Osteocyte (in vitro differentiated cells): ENCODE data around the gene FYB1. TPM values are rescaled to one million over a fixed set of nuclear protein-coding genes. Genes with fewer than 3 reads are reported as not detected.

Source experiments
- DNase-seq: peaks from one replicate; pipeline ENCODE4 v3.0.0; 2021; ENCODE audit warnings: mixed read lengths; ENCODE audit not compliant: unreplicated experiment; ENCODE audit errors: extremely low spot score
- H3K27ac Mint-ChIP-seq: one replicate; pipeline ENCODE4 v1.8.0; 2021; ENCODE audit warnings: mild to moderate bottlenecking, mixed read lengths; ENCODE audit not compliant: unreplicated experiment
- H3K27me3 Mint-ChIP-seq: one replicate; pipeline ENCODE4 v1.8.0; 2021; ENCODE audit warnings: mixed read lengths; ENCODE audit not compliant: unreplicated experiment
- H3K36me3 Mint-ChIP-seq: one replicate; pipeline ENCODE4 v1.8.0; 2021; ENCODE audit warnings: mixed read lengths; ENCODE audit not compliant: unreplicated experiment
- H3K4me1 Mint-ChIP-seq: one replicate; pipeline ENCODE4 v1.8.0; 2021; ENCODE audit warnings: mixed read lengths; ENCODE audit not compliant: unreplicated experiment
- H3K4me3 Mint-ChIP-seq: one replicate; pipeline ENCODE4 v1.8.0; 2021; ENCODE audit warnings: mild to moderate bottlenecking, moderate library complexity, mixed read lengths; ENCODE audit not compliant: unreplicated experiment
- H3K9me3 Mint-ChIP-seq: one replicate; pipeline ENCODE4 v1.8.0; 2021; ENCODE audit warnings: mixed read lengths; ENCODE audit not compliant: unreplicated experiment
- CTCF ChIP-seq: fragments of 200-600 bp; sonication (generic); IDR thresholded peaks from 2 replicates; pipeline ENCODE4 v1.5.0; 2021; ENCODE audit warnings: antibody characterized with exemption, mild to moderate bottlenecking, moderate library complexity
- total RNA-seq: library from RNA; stranded (reverse); gene quantifications from 2 replicates; pipeline ENCODE4 v1.2.1, GENCODE V29; 2021

Gene FYB1
- total RNA-seq, 1 donor from 2014 or later = not detected

- H3K9me3 Mint-ChIP-seq = no peaks in the 10 kb centered on the region
- H3K4me1 Mint-ChIP-seq = no peaks in the 10 kb centered on the region
- TF ChIP-seq CTCF = no peak
- no peaks in the 10 kb centered on the region for H3K36me3 Mint-ChIP-seq
- H3K27me3 Mint-ChIP-seq = no peaks in the 10 kb centered on the region
- DNase-seq = no peak
- no peak overlapping the region for H3K27ac Mint-ChIP-seq
- no peak overlapping the region for H3K4me3 Mint-ChIP-seq
These were observed 12.6 kb downstream of the FYB1 start for GRCh38 chr5:39206630-39207321.

DNA sequence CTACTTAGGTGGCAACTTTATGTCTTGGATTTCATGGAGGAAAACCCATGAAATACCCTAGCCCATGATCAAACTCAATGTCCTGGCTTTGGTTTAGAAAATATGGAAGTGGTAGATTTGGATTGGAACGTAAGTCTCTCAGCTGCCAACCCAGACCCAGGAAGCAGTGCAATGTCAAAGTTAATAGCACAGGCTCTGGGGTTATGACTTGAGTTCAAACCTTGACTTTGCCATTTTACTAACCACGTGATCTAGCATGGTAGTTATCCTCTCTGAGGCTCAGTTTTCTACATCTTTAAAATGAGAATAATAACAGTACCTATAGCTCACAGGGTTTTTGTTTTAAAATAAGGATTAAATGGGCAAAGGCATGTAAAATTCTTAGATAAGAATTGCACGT is 13.8 kb downstream of the FYB1 start:
- H3K27me3 Mint-ChIP-seq = no peaks in the 10 kb centered on the region
- TF ChIP-seq CTCF = no peak
- no peaks in the 10 kb centered on the region for H3K4me1 Mint-ChIP-seq
- no peaks in the 10 kb centered on the region for H3K9me3 Mint-ChIP-seq
- H3K27ac Mint-ChIP-seq = no peak overlapping the region
- DNase-seq = no peak
- H3K4me3 Mint-ChIP-seq = no peak overlapping the region
- H3K36me3 Mint-ChIP-seq = no peaks in the 10 kb centered on the region

DNA sequence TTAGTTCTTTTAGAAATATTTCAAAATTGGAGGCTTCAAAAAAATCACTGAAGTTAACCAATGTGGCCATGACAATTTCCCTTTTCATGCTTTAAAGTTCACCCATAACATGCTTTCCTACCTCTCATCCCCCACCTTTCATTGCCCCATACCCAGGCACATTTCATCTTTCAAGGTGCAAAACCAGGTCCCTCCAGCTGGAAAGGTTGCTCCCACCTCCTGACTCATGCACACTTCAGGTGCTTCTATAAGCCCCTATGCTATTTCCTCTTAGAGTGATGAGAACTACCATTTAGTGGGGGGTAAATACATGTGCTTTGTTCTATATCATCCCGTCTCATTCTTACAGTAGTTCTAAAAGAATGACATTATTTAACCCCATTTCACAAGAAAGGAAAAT is 15.4 kb downstream of the FYB1 start:
- H3K27me3 Mint-ChIP-seq = peaks cover 5% of the 10 kb centered on the region
- no peaks in the 10 kb centered on the region for H3K9me3 Mint-ChIP-seq
- DNase-seq = no peak
- TF ChIP-seq CTCF = no peak
- no peaks in the 10 kb centered on the region for H3K36me3 Mint-ChIP-seq
- no peak overlapping the region for H3K27ac Mint-ChIP-seq
- H3K4me3 Mint-ChIP-seq = no peak overlapping the region
- no peaks in the 10 kb centered on the region for H3K4me1 Mint-ChIP-seq

DNA sequence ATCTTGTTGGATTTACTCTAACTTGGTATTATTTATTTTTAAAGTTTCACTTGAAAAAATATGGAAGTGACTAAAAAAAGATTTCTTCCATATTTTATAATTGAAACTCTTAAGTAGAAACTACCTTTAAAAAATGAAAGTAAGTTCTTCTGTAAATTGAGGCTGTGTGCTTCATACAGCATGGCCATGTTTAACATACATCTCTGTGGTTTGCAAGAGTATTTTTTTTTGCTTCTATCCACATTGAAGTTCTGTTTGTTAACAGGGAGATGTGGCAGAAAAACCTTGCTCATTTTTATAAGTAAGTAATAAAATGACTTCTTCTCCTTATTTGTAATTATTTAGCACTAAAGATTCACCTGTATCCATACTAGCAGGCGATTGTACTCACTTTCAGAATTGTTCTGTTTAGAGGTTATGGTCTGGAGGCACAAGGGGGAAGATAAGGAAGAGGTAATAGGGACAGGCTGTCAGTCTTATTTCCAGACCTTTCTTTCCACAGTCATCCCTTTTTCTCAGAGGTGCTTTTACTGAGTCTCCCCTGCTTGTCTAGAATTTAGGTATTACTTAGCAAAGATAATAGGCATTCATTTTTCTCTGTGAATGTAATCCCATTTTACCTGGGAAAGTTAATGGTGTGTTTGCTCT is 16.0 kb downstream of the FYB1 start:
- TF ChIP-seq CTCF = no peak
- H3K27ac Mint-ChIP-seq = no peak overlapping the region
- no peak for DNase-seq
- H3K36me3 Mint-ChIP-seq = no peaks in the 10 kb centered on the region
- H3K27me3 Mint-ChIP-seq = peaks cover 5% of the 10 kb centered on the region
- no peaks in the 10 kb centered on the region for H3K9me3 Mint-ChIP-seq
- no peak overlapping the region for H3K4me3 Mint-ChIP-seq
- no peaks in the 10 kb centered on the region for H3K4me1 Mint-ChIP-seq

DNA sequence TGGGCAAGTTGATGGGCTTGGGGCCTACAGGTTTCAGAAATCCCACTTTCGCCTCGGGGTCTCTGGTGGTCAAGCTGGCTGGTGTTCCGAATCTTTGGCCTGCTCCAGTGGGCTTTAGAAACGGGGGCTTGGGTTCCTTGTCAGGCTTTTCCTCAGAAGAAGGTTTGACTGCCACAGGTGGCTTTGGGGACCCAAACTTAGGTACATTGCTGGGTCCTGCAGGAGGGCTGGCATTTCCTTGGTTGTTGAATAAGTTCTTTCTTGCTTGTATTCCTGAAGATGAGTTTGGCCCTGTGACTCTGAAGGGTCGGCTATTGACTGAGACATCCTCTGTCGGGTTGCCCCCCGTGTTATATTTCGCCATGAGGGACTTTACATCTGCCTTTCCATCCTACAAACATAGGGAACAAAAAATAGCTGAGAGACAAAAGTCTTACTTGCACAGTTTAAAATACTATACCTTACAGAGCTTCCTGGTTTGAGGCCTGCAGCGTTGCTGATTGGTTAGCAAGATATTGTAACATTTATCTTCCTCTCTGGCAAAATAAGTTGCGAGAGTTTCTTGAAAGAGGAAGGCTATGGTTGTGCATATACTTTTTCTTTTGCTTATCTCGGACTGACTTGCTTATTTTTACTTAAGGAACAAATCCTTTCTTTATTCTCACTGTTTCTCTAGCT is 16.6 kb downstream of the FYB1 start:
- no peak overlapping the region for H3K4me3 Mint-ChIP-seq
- no peaks in the 10 kb centered on the region for H3K36me3 Mint-ChIP-seq
- H3K4me1 Mint-ChIP-seq = no peaks in the 10 kb centered on the region
- no peak overlapping the region for H3K27ac Mint-ChIP-seq
- no peak for DNase-seq
- H3K9me3 Mint-ChIP-seq = no peaks in the 10 kb centered on the region
- H3K27me3 Mint-ChIP-seq = peaks cover 5% of the 10 kb centered on the region
- TF ChIP-seq CTCF = no peak
